HG03439 (cell line): ENCODE measurements around the gene SIVA1.

Source experiments
- ATAC-seq: cut with Tn5 transposase; IDR thresholded peaks from one replicate; pipeline ENCODE4 v1.9.1; 2021; ENCODE audit warnings: mild to moderate bottlenecking, moderate library complexity; ENCODE audit not compliant: unreplicated experiment

SIVA1 gene

DNA sequence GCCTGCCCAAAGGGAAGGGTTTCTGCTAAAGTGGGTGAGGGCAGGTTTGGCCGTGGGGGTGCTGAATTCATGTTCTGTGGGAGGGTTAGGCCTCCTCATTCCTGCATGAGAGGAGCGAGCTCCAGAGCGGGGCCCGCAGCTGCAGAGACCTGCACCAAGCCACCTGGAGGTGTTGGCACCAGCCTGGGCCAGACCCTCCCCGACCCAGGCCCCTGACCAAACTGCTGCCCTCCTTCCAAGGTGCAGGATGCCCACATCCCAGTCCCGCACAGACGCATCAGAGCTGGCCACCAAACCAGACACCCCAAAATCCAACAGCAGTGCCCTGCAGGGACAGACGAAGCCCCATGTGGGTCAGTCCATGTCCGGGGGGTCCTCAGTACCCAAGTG, 18.4 kb upstream of the SIVA1 start:
- no peak for ATAC-seq

GRCh38 chr14:104734991-104735779, 17.8 kb upstream of the SIVA1 start:
- ATAC-seq: no peak

- no peak for ATAC-seq
Measured at GRCh38 chr14:104735830-104736642, 16.9 kb upstream of the SIVA1 start.

- ATAC-seq: no peak
Measured at GRCh38 chr14:104738375-104739019, 14.4 kb upstream of the SIVA1 start.

- ATAC-seq: no peak
Measured at GRCh38 chr14:104739026-104739425, 13.9 kb upstream of the SIVA1 start.

DNA sequence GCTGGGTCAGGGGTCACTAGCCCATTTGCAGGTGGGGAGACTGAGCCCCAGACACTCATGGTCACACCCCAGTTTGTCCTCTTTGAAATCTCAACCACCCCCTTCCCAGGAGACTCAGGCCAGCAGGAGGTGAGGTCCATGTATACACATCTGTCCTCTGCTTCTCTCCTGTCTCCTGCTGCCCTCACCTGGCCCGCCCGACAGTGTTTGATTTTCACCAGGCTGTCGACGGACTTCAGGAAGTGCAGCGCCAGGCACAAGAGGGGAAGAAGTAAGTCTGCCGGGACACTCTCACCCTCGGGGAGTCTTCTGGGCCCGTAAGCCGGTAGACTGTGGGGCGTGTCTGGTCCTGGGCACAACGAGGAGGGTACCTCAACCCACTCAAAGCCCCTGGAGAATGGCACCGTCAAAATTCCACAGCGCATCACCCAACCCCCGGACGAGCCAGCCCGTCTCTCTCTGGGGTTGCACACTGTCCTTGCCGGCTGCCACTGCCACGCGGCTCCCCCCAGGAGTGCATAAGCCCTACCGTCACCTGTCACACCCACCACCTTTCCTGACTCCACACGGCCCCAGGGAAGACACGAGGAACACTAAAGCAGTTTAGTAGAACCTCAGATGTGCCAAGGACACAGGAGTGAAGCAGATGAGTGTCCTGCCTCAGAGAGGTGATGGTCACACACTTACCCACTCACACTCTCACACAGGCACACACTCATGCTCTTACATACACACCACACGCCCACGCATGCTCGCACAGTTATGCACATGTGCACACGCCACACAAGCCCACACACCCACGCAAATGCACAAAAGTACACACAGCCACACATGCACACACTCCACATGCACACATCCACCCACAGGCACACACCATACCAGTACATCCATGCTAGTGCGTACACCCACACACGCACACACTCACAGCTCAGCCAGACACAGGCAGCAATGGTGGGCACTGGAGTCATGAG, 13.1 kb upstream of the SIVA1 start:
- no peak for ATAC-seq

GRCh38 chr14:104741108-104741802, 11.7 kb upstream of the SIVA1 start:
- ATAC-seq: no peak

GRCh38 chr14:104741803-104742251, 11.1 kb upstream of the SIVA1 start:
- ATAC-seq: no peak

DNA sequence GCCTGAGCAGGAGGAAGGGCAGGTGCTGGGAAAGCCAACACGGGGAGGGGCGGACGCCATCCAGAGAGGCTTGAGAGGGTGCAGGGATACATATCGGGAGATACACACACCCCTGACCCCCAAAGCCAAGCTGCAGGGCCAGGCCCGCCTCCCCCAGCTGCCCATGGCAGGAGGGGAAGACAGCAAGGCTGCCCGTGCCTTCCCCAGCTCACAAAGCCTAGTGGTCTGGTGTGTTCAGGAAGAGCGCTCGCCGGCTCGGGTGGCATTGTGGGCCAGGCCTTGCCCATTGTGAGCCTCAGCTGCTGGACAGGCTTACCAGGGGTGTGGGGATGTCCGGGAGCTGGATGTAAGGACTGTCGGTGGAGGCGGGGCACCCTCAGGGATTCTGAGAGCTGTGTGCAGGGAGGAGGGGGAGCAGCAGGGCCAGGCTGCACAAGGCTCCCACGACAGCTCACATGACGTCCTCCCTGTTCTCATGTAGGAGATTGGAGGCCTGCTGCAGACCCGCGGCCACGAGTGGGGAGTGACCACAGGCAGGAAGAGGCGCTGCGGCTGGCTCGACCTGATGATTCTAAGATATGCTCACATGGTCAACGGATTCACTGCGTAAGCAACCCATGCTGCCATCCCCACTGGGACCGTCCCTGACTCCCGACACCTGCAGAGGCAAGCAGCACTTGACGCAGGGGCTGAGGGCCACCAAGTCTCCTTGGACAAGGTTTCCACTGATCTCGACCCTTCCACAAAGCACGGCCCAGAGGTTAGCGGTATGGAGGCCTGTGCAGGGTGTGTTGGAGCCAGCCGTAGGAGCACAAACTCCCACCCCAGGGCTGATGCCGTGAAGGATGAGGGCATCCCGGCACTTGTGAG, 10.1 kb upstream of the SIVA1 start:
- no peak for ATAC-seq

GRCh38 chr14:104743461-104744380, 9.2 kb upstream of the SIVA1 start:
- no peak for ATAC-seq

DNA sequence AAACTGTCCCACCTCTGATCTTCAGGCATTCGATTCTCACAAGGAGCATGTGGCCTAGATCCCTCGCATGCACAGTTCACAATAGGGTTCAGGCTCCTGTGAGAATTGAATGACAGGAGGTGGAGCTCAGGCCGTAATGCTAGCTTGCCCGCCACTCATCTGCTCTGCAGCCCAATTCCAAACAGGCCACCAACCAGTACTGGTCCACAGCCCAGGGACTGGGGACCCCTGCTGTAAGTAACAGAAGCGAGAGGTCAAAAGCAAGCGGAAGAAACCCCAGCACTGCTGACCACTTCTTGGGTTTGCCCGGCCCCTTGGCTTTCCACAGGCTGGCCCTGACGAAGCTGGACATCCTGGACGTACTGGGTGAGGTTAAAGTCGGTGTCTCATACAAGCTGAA, 8.5 kb upstream of the SIVA1 start:
- ATAC-seq: no peak

- ATAC-seq: no peak
Measured at GRCh38 chr14:104745431-104745830, 7.5 kb upstream of the SIVA1 start.

- ATAC-seq: no peak
Measured at GRCh38 chr14:104746071-104746545, 6.8 kb upstream of the SIVA1 start.

DNA sequence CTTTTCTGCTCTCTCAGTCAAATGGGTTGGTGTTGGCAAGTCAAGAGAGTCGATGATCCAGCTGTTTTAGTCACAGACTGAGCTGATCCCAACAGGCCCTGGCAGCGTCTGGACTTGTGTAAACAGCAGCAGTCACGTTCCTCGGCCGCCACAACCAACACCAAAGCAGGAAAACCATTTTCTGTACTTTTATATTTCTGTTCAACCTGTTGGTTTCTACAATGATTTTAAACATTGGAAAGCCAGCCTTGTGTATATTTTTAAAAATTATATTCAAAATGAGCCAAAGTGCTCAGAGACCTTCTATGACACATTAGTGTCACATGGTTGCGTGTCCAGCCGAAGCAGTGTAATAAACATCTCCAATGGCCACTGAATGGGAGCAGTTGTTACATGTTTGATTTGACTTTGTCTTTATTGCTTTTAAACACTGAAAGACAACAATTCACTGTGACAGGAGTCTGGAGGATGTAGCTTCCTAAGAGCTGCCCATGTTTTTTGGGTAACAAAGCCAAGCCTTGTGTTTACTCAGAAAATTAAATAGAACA, 5.9 kb upstream of the SIVA1 start:
- ATAC-seq: no peak

- no peak for ATAC-seq
Measured at GRCh38 chr14:104747876-104748275, 5.1 kb upstream of the SIVA1 start.

- ATAC-seq: no peak
Measured at GRCh38 chr14:104749111-104749649, 3.8 kb upstream of the SIVA1 start.

DNA sequence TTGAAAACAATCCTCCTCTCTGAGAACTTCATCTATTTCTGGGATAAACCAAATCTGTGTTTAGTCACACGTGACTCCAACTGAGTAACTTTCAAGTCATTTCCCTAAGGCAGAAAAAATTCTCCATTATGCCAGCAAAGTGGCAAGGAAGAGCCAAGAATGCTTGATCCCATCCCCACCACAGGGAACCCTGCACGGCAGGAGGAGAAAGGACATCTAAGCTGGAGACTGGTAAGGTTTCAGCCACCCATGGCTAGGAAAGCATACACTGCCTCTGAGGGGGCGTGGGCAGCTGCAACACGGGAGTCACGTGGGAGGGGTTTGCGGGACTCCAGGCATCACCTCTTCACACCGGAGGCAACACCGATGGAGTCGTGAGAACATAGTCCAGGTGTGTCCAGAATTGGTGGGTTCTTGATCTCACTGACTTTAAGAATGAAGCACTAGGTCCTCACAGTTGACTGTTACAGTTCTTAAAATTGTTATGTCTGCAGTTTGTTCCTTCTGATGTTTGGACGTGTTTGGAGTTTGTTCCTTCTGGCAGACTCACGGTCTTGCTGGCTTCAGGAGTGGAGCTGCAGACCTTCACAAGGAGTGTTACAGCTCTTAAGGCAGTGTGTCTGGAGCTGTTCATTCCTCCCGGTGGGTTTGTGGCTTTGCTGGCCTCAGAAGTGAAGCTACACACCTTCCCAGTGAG, 2.7 kb upstream of the SIVA1 start:
- ATAC-seq: no peak
